ENCODE measurements around the gene FBXL12.

Gene FBXL12

GRCh38 chr19:9819596-9819909, 674 bp upstream of the FBXL12 start:
- peaks cover 5% of the 10 kb centered on the region for H3K4me1 ChIP-seq (ENCODE audit: control insufficient read depth, insufficient read depth, low read length)
- WGBS, 2 experiments = 1 to 2% methylated on average over 21 of the region's 21 CpGs
- peak overlapping the region; percentile 14 for H3K4me3 ChIP-seq (ENCODE audit: insufficient read depth, low read depth, low read length)
- no peaks in the 10 kb centered on the region for H3K9me3 ChIP-seq (ENCODE audit: control insufficient read depth, low read length)
- no peaks in the 10 kb centered on the region for H3K36me3 ChIP-seq (ENCODE audit: control insufficient read depth, insufficient read depth, low read length)
- no peak overlapping the region for H3K27ac ChIP-seq (ENCODE audit: insufficient read depth, low read depth, low read length, poor library complexity, severe bottlenecking)
- H3K27me3 ChIP-seq (ENCODE audit: control insufficient read depth, insufficient read depth, low read length, poor library complexity, severe bottlenecking) = no peaks in the 10 kb centered on the region

- 6% methylated on average over 39 of the region's 39 CpGs for WGBS, 2 experiments
- Histone ChIP-seq H3K9me3 (ENCODE audit: control insufficient read depth, low read length) (no peaks in the 10 kb centered on the region), H3K36me3 (ENCODE audit: control insufficient read depth, insufficient read depth, low read length) (no peaks in the 10 kb centered on the region), H3K27me3 (ENCODE audit: control insufficient read depth, insufficient read depth, low read length, poor library complexity, severe bottlenecking) (no peaks in the 10 kb centered on the region), H3K27ac (ENCODE audit: insufficient read depth, low read depth, low read length, poor library complexity, severe bottlenecking) (peak overlapping the region; percentile 71), H3K4me1 (ENCODE audit: control insufficient read depth, insufficient read depth, low read length) (peaks cover 5% of the 10 kb centered on the region), H3K4me3 (ENCODE audit: insufficient read depth, low read depth, low read length) (peak overlapping the region; percentile 87)
Observed at GRCh38 chr19:9818175-9818733, 625 bp downstream of the FBXL12 start.

- H3K27me3 ChIP-seq (ENCODE audit: control insufficient read depth, insufficient read depth, low read length, poor library complexity, severe bottlenecking) = no peaks in the 10 kb centered on the region
- no peaks in the 10 kb centered on the region for H3K4me1 ChIP-seq (ENCODE audit: control insufficient read depth, insufficient read depth, low read length)
- H3K27ac ChIP-seq (ENCODE audit: insufficient read depth, low read depth, low read length, poor library complexity, severe bottlenecking) = no peak overlapping the region
- H3K36me3 ChIP-seq (ENCODE audit: control insufficient read depth, insufficient read depth, low read length) = peaks cover 15% of the 10 kb centered on the region
- WGBS, 2 experiments = 97% methylated on average over 21 of the region's 21 CpGs
- no peak overlapping the region for H3K4me3 ChIP-seq (ENCODE audit: insufficient read depth, low read depth, low read length)
- H3K9me3 ChIP-seq (ENCODE audit: control insufficient read depth, low read length) = no peaks in the 10 kb centered on the region
Observed at GRCh38 chr19:9811139-9811538, 7.7 kb downstream of the FBXL12 start.

- Histone ChIP-seq H3K9me3 (ENCODE audit: control insufficient read depth, low read length) (no peaks in the 10 kb centered on the region), H3K4me1 (ENCODE audit: control insufficient read depth, insufficient read depth, low read length) (no peaks in the 10 kb centered on the region), H3K27me3 (ENCODE audit: control insufficient read depth, insufficient read depth, low read length, poor library complexity, severe bottlenecking) (no peaks in the 10 kb centered on the region), H3K27ac (ENCODE audit: insufficient read depth, low read depth, low read length, poor library complexity, severe bottlenecking) (no peak overlapping the region), H3K4me3 (ENCODE audit: insufficient read depth, low read depth, low read length) (no peak overlapping the region), H3K36me3 (ENCODE audit: control insufficient read depth, insufficient read depth, low read length) (peaks cover 15% of the 10 kb centered on the region)
- 90 to 95% methylated on average over 11 of the region's 11 CpGs for WGBS, 2 experiments
Observed at GRCh38 chr19:9808855-9809824, 9.7 kb downstream of the FBXL12 start.

- Histone ChIP-seq H3K4me3 (ENCODE audit: insufficient read depth, low read depth, low read length) (no peak overlapping the region), H3K4me1 (ENCODE audit: control insufficient read depth, insufficient read depth, low read length) (no peaks in the 10 kb centered on the region), H3K9me3 (ENCODE audit: control insufficient read depth, low read length) (no peaks in the 10 kb centered on the region), H3K27ac (ENCODE audit: insufficient read depth, low read depth, low read length, poor library complexity, severe bottlenecking) (no peak overlapping the region), H3K27me3 (ENCODE audit: control insufficient read depth, insufficient read depth, low read length, poor library complexity, severe bottlenecking) (no peaks in the 10 kb centered on the region), H3K36me3 (ENCODE audit: control insufficient read depth, insufficient read depth, low read length) (peaks cover 15% of the 10 kb centered on the region)
- 91 to 96% methylated on average over 3 of the region's 3 CpGs for WGBS, 2 experiments
Observed at GRCh38 chr19:9806803-9807202, 12.1 kb downstream of the FBXL12 start.

GRCh38 chr19:9801976-9802375, 16.9 kb downstream of the FBXL12 start:
- Histone ChIP-seq H3K27ac (ENCODE audit: insufficient read depth, low read depth, low read length, poor library complexity, severe bottlenecking) (no peak overlapping the region), H3K4me3 (ENCODE audit: insufficient read depth, low read depth, low read length) (no peak overlapping the region), H3K27me3 (ENCODE audit: control insufficient read depth, insufficient read depth, low read length, poor library complexity, severe bottlenecking) (no peaks in the 10 kb centered on the region), H3K36me3 (ENCODE audit: control insufficient read depth, insufficient read depth, low read length) (no peaks in the 10 kb centered on the region), H3K9me3 (ENCODE audit: control insufficient read depth, low read length) (no peaks in the 10 kb centered on the region), H3K4me1 (ENCODE audit: control insufficient read depth, insufficient read depth, low read length) (no peaks in the 10 kb centered on the region)
- WGBS, 2 experiments = 88 to 91% methylated on average over 10 of the region's 10 CpGs

GRCh38 chr19:9799162-9799561, 19.7 kb downstream of the FBXL12 start:
- Histone ChIP-seq H3K27me3 (ENCODE audit: control insufficient read depth, insufficient read depth, low read length, poor library complexity, severe bottlenecking) (no peaks in the 10 kb centered on the region), H3K4me3 (ENCODE audit: insufficient read depth, low read depth, low read length) (no peak overlapping the region), H3K4me1 (ENCODE audit: control insufficient read depth, insufficient read depth, low read length) (no peaks in the 10 kb centered on the region), H3K27ac (ENCODE audit: insufficient read depth, low read depth, low read length, poor library complexity, severe bottlenecking) (no peak overlapping the region), H3K9me3 (ENCODE audit: control insufficient read depth, low read length) (no peaks in the 10 kb centered on the region), H3K36me3 (ENCODE audit: control insufficient read depth, insufficient read depth, low read length) (no peaks in the 10 kb centered on the region)

- H3K27me3 ChIP-seq (ENCODE audit: control insufficient read depth, insufficient read depth, low read length, poor library complexity, severe bottlenecking) = peaks cover 6% of the 10 kb centered on the region
- WGBS, 2 experiments = 93 to 95% methylated on average over 5 of the region's 5 CpGs
- no peaks in the 10 kb centered on the region for H3K4me1 ChIP-seq (ENCODE audit: control insufficient read depth, insufficient read depth, low read length)
- H3K27ac ChIP-seq (ENCODE audit: insufficient read depth, low read depth, low read length, poor library complexity, severe bottlenecking) = no peak overlapping the region
- H3K9me3 ChIP-seq (ENCODE audit: control insufficient read depth, low read length) = no peaks in the 10 kb centered on the region
- no peaks in the 10 kb centered on the region for H3K36me3 ChIP-seq (ENCODE audit: control insufficient read depth, insufficient read depth, low read length)
- no peak overlapping the region for H3K4me3 ChIP-seq (ENCODE audit: insufficient read depth, low read depth, low read length)
Observed at GRCh38 chr19:9797871-9798270, 21.0 kb downstream of the FBXL12 start.

GRCh38 chr19:9796113-9796773, 22.6 kb downstream of the FBXL12 start:
- WGBS, 2 experiments = 53 to 57% methylated on average over 5 to 6 of the region's 6 CpGs
- Histone ChIP-seq H3K9me3 (ENCODE audit: control insufficient read depth, low read length) (no peaks in the 10 kb centered on the region), H3K27me3 (ENCODE audit: control insufficient read depth, insufficient read depth, low read length, poor library complexity, severe bottlenecking) (peaks cover 6% of the 10 kb centered on the region), H3K27ac (ENCODE audit: insufficient read depth, low read depth, low read length, poor library complexity, severe bottlenecking) (no peak overlapping the region), H3K36me3 (ENCODE audit: control insufficient read depth, insufficient read depth, low read length) (no peaks in the 10 kb centered on the region), H3K4me3 (ENCODE audit: insufficient read depth, low read depth, low read length) (no peak overlapping the region), H3K4me1 (ENCODE audit: control insufficient read depth, insufficient read depth, low read length) (no peaks in the 10 kb centered on the region)

- 24% methylated on average over 36 of the region's 36 CpGs for WGBS, 2 experiments
- H3K27me3 ChIP-seq (ENCODE audit: control insufficient read depth, insufficient read depth, low read length, poor library complexity, severe bottlenecking) = peaks cover 6% of the 10 kb centered on the region
- peak overlapping the region; percentile 67 for H3K4me3 ChIP-seq (ENCODE audit: insufficient read depth, low read depth, low read length)
- peak overlapping the region; percentile 77 for H3K27ac ChIP-seq (ENCODE audit: insufficient read depth, low read depth, low read length, poor library complexity, severe bottlenecking)
- H3K36me3 ChIP-seq (ENCODE audit: control insufficient read depth, insufficient read depth, low read length) = no peaks in the 10 kb centered on the region
- no peaks in the 10 kb centered on the region for H3K4me1 ChIP-seq (ENCODE audit: control insufficient read depth, insufficient read depth, low read length)
- no peaks in the 10 kb centered on the region for H3K9me3 ChIP-seq (ENCODE audit: control insufficient read depth, low read length)
Observed at GRCh38 chr19:9793071-9793591, 25.7 kb downstream of the FBXL12 start.

All from ectodermal cell (in vitro differentiated cells).